Trophoblast cell (in vitro differentiated cells and primary cell): Measurements from ENCODE around the gene THOP1.

ENCODE experiments used
- DNase-seq, 2 donors: peaks; one replicate each; pipeline ENCODE4 v3.0.0-alpha.2; 2016
- H2AFZ ChIP-seq: 2 replicates; pipeline ENCODE4 v1.6.1; 2013; ENCODE audit warnings: low read length, moderate library complexity, mild to moderate bottlenecking; ENCODE audit not compliant: insufficient read depth, poor library complexity
- H2AK5ac ChIP-seq: 2 replicates; pipeline ENCODE4 v1.6.1; 2013; ENCODE audit warnings: mild to moderate bottlenecking, low read length
- H2BK120ac ChIP-seq: 2 replicates; pipeline ENCODE4 v1.6.1; 2013; ENCODE audit warnings: low read length, mild to moderate bottlenecking, moderate library complexity; ENCODE audit not compliant: insufficient read depth, poor library complexity
- H2BK12ac ChIP-seq: 2 replicates; pipeline ENCODE4 v1.6.1; 2013; ENCODE audit warnings: mild to moderate bottlenecking, low read length, moderate library complexity
- H2BK5ac ChIP-seq: 2 replicates; pipeline ENCODE4 v1.6.1; 2013; ENCODE audit warnings: low read length, low read depth, moderate library complexity, mild to moderate bottlenecking; ENCODE audit not compliant: poor library complexity
- H3K14ac ChIP-seq: 2 replicates; pipeline ENCODE4 v1.6.1; 2013; ENCODE audit warnings: mild to moderate bottlenecking, low read length
- H3K18ac ChIP-seq: 2 replicates; pipeline ENCODE4 v1.6.1; 2013; ENCODE audit warnings: mild to moderate bottlenecking, low read length
- H3K23ac ChIP-seq: 2 replicates; pipeline ENCODE4 v1.6.1; 2013; ENCODE audit warnings: low read length
- H3K27ac ChIP-seq: 2 replicates; pipeline ENCODE4 v1.5.1; 2013; ENCODE audit warnings: low read depth, mild to moderate bottlenecking, inconsistent platforms, low read length, moderate library complexity
- H3K27me3 ChIP-seq: 2 replicates; pipeline ENCODE4 v1.6.1; 2013; ENCODE audit warnings: inconsistent platforms, mild to moderate bottlenecking, low read length, moderate library complexity; ENCODE audit not compliant: insufficient read depth
- H3K36me3 ChIP-seq, 2 experiments: 1 replicate in 1 of 2; 2 replicates in 1 of 2; pipeline ENCODE4 v1.6.1; 2013; ENCODE audit warnings: low read length in 2 of 2, mild to moderate bottlenecking in 2 of 2, moderate library complexity in 1 of 2; ENCODE audit not compliant: insufficient read depth in 2 of 2, control insufficient read depth in 1 of 2
- H3K4ac ChIP-seq: 2 replicates; pipeline ENCODE4 v1.6.1; 2013; ENCODE audit warnings: low read depth, mild to moderate bottlenecking, low read length, moderate library complexity
- H3K4me1 ChIP-seq, 2 experiments: 1 replicate in 1 of 2; 2 replicates in 1 of 2; pipeline ENCODE4 v1.6.1; 2013; ENCODE audit warnings: low read length in 2 of 2, mild to moderate bottlenecking in 2 of 2, moderate library complexity in 1 of 2; ENCODE audit not compliant: insufficient read depth in 2 of 2, control insufficient read depth in 1 of 2
- H3K4me2 ChIP-seq: 2 replicates; pipeline ENCODE4 v1.6.1; 2013; ENCODE audit warnings: inconsistent platforms, mild to moderate bottlenecking, low read length, moderate library complexity
- H3K4me3 ChIP-seq: 2 replicates; pipeline ENCODE4 v1.5.1; 2013; ENCODE audit warnings: mild to moderate bottlenecking, low read depth, low read length, inconsistent platforms
- H3K79me1 ChIP-seq: one replicate; pipeline ENCODE4 v1.6.1; 2013; ENCODE audit warnings: low read length
- H3K79me2 ChIP-seq: 2 replicates; pipeline ENCODE4 v1.6.1; 2013; ENCODE audit warnings: low read length, mild to moderate bottlenecking; ENCODE audit not compliant: control insufficient read depth, insufficient read depth, poor library complexity
- H3K9ac ChIP-seq: 2 replicates; pipeline ENCODE4 v1.6.1; 2013; ENCODE audit warnings: mild to moderate bottlenecking, low read length
- H3K9me3 ChIP-seq: 2 replicates; pipeline ENCODE4 v1.6.1; 2013; ENCODE audit warnings: low read depth, mild to moderate bottlenecking, control low read depth, inconsistent platforms, low read length; ENCODE audit not compliant: insufficient read depth
- H4K12ac ChIP-seq: 2 replicates; pipeline ENCODE4 v1.6.1; 2013; ENCODE audit warnings: low read depth, mild to moderate bottlenecking, low read length, moderate library complexity
- H4K8ac ChIP-seq: 2 replicates; pipeline ENCODE4 v1.6.1; 2013; ENCODE audit warnings: low read depth, mild to moderate bottlenecking, low read length, moderate library complexity
- H4K91ac ChIP-seq: one replicate; pipeline ENCODE4 v1.6.1; 2013; ENCODE audit warnings: low read depth, mild to moderate bottlenecking, low read length, moderate library complexity
- WGBS: extraction: QIAGEN DNeasy Blood & Tissue Kit; methylation state at CpG from one replicate; pipeline ENCODE4 v1.1.7; 2013; ENCODE audit warnings: missing lambda C conversion rate; ENCODE audit not compliant: insufficient read length, insufficient coverage; ENCODE audit errors: extremely low coverage; 5-methylcytosine and 5-hydroxymethylcytosine counted together

Gene THOP1

DNA sequence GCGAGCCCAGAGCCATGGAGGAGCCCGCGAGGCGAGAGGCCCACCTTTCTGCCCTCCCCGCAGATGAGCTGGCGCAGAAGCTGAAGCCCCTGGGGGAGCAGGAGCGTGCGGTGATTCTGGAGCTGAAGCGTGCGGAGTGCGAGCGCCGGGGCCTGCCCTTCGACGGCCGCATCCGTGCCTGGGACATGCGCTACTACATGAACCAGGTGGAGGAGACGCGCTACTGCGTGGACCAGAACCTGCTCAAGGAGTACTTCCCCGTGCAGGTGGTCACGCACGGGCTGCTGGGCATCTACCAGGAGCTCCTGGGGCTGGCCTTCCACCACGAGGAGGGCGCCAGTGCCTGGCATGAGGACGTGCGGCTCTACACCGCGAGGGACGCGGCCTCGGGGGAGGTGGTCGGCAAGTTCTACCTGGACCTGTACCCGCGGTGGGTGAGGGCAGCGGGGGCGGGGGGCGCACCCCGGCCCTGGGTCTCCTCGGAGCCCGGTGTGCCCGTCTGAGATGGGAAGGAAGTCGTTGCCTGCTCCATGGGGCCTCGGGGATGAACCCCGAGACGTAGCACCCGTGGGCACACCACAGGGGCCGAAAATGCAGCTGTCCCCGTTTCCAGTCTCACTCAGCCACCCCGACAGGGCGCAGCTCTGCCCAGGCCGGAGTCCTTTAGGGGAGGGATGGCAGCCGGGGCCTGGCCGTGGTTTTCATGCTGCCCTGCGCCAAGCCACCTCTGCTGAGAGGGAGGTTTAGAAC is 22.3 kb downstream of the THOP1 start:
- Histone ChIP-seq H3K4me1 (peaks cover 8 to 15% of the 10 kb centered on the region in 2 experiments), H4K91ac (no peak overlapping the region), H4K8ac (no peak overlapping the region), H3K36me3 (peaks cover 86% of the 10 kb centered on the region in 2 experiments), H3K18ac (no peak overlapping the region), H3K4me3 (no peak overlapping the region), H3K23ac (no peak overlapping the region), H3K79me2 (peaks cover 2% of the 10 kb centered on the region), H2BK120ac (no peak overlapping the region), H3K27ac (no peak overlapping the region), H3K4me2 (no peak overlapping the region), H2AFZ (no peak overlapping the region), H3K27me3 (no peaks in the 10 kb centered on the region), H2AK5ac (no peak overlapping the region), H3K79me1 (peaks cover 7% of the 10 kb centered on the region), H2BK5ac (no peak overlapping the region), H3K9me3 (peaks cover 4% of the 10 kb centered on the region), H3K9ac (no peak overlapping the region), H2BK12ac (no peak overlapping the region), H3K14ac (no peak overlapping the region), H4K12ac (no peak overlapping the region), H3K4ac (no peak overlapping the region)
- DNase-seq, result no peak
- WGBS, result no CpG with 5 or more reads among the region's 56 CpGs

DNA sequence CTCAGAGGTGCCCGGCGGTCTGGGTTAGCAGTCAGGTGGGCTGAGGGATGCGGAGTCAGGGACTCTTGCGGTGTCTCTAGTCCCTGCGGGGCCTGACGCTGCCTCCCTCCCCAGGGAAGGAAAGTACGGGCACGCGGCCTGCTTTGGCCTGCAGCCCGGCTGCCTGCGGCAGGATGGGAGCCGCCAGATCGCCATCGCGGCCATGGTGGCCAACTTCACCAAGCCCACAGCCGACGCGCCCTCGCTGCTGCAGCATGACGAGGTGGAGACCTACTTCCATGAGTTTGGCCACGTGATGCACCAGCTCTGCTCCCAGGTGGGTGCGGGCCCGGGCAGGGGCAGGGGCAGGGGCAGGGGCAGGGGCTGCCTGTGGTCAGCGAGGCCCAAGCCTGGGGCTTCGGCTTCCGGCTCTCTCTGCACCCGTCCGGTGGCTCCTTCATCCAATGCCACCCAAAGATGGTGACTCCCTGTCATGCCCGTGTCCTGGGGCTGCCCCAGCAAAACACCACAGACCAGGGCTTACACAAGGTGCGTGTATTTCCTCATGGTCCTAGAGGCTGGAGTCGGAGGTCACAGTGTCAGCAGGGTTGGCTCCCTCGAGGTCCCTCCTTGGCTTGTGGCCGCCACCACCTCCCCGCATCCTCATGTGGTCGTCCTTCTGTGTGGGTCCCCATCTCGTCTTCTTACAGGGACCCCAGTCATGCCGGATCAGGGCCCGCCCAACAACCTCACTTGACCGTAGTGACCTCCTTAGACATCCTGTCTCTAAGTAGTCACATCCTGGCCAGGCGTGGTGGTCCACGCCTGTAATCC is 23.0 kb downstream of the THOP1 start:
- H3K4me3 ChIP-seq, result no peak overlapping the region
- H3K18ac ChIP-seq, result no peak overlapping the region
- no peak overlapping the region for H2AK5ac ChIP-seq
- H2BK120ac ChIP-seq, result no peak overlapping the region
- no peak overlapping the region for H3K9ac ChIP-seq
- peaks cover 15% of the 10 kb centered on the region for H3K79me1 ChIP-seq
- H4K12ac ChIP-seq, result no peak overlapping the region
- H3K27ac ChIP-seq, result no peak overlapping the region
- no peak overlapping the region for H4K91ac ChIP-seq
- no peak overlapping the region for H2BK12ac ChIP-seq
- DNase-seq, result no peak
- H3K36me3 ChIP-seq, result peaks cover 79 to 82% of the 10 kb centered on the region in 2 experiments
- H4K8ac ChIP-seq, result no peak overlapping the region
- no peak overlapping the region for H3K23ac ChIP-seq
- peaks cover 15 to 22% of the 10 kb centered on the region in 2 experiments for H3K4me1 ChIP-seq
- no peaks in the 10 kb centered on the region for H3K27me3 ChIP-seq
- H3K14ac ChIP-seq, result no peak overlapping the region
- no peak overlapping the region for H3K4me2 ChIP-seq
- H2BK5ac ChIP-seq, result no peak overlapping the region
- peaks cover 7% of the 10 kb centered on the region for H3K79me2 ChIP-seq
- H3K4ac ChIP-seq, result no peak overlapping the region
- no peak overlapping the region for H2AFZ ChIP-seq
- H3K9me3 ChIP-seq, result peaks cover 4% of the 10 kb centered on the region
- WGBS, result no CpG with 5 or more reads among the region's 41 CpGs

DNA sequence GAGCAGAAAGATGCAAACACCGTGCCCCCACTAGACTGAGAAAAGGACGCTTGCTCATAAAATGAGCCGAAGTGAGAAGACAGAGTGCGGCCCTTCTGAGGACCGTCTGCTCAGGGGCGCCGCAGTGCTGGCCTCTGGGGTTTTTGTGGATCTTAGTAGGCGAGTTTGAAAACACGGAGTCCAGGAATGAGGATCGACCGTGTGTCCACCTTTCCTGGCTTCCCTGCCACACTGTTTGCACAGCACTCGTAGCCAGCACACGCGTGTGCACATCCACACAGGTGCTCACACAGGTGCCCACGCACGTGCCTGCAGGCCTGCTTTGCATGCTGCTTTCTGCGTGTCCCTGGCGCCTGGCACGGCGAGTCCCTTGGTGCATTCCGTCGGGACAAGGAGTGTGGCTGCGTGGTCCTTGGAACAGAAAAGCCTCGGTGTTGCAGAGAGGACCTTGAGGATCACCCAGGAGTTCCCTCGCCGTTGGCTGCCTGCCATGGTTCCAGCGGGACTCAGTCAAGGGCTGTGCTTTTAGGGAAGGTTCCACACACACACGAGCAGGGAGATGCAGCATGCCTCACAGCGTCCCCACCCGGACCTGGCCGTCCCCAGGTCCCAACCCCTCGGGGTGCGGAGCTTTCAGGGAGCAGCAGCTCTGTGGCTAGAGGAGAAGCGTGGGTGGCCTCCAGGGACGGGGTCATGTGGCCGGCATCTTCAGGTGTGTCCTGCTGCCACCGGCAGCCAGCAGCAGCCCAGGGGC is 24.3 kb downstream of the THOP1 start:
- Histone ChIP-seq H3K36me3 (peaks cover 80% of the 10 kb centered on the region in 2 experiments), H2BK12ac (no peak overlapping the region), H4K91ac (no peak overlapping the region), H2BK5ac (no peak overlapping the region), H4K12ac (no peak overlapping the region), H3K18ac (no peak overlapping the region), H3K23ac (no peak overlapping the region), H3K4me2 (no peak overlapping the region), H3K9me3 (peaks cover 4% of the 10 kb centered on the region), H3K4me1 (peaks cover 25 to 31% of the 10 kb centered on the region in 2 experiments), H2AK5ac (no peak overlapping the region), H3K4ac (no peak overlapping the region), H3K14ac (no peak overlapping the region), H3K4me3 (no peak overlapping the region), H4K8ac (no peak overlapping the region), H3K27ac (no peak overlapping the region), H2BK120ac (no peak overlapping the region), H3K79me1 (peaks cover 24% of the 10 kb centered on the region), H3K9ac (no peak overlapping the region), H3K27me3 (no peaks in the 10 kb centered on the region), H2AFZ (no peak overlapping the region), H3K79me2 (peaks cover 11% of the 10 kb centered on the region)
- no CpG with 5 or more reads among the region's 37 CpGs for WGBS
- DNase-seq, result no peak
